ENCODE measurements around the gene CCDC86. TPM values are rescaled to one million over a fixed set of nuclear protein-coding genes. Genes with fewer than 3 reads are reported as not detected.

CCDC86 gene
- total and polyA plus RNA-seq, 2 of the 4 experiments (the other 2 are of a cell fraction) = 9.5 to 34.0 TPM

DNA sequence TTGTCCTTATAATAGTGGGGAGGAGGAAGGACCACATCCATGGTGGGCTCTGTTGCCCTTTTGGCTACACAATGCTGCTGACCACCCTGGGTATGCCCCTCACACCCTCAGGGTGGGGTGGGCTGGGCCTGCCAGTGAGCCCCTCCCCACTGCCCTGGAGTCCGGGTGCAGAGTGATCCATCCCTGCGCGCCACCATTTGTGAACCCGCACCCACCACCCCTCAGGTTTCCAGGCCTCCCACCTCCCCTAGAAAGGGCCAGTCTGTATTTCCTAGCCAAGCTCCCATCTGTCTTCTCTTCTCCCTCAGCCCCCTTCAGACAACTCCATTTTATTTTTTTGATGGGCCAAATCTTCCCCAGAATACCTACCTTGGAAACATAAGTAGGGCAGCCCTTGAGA lies 31.8 kb upstream of the CCDC86 start:
- Histone ChIP-seq H2BK20ac (ENCODE audit: low read depth, low read length) (no peak overlapping the region), H3K27ac (ENCODE audit: insufficient read depth, low read length) (no peak overlapping the region), H4K91ac (ENCODE audit: insufficient read depth, low read depth, low read length) (no peak overlapping the region), H3K18ac (ENCODE audit: low read depth, low read length) (no peak overlapping the region), H3K23ac (ENCODE audit: low read depth, low read length) (no peak overlapping the region), H3K4ac (ENCODE audit: low read depth, low read length) (no peak overlapping the region), H3K9me3 (ENCODE audit: control insufficient read depth, insufficient read depth, low read length) (no peaks in the 10 kb centered on the region), H3K9ac (ENCODE audit: low read depth, low read length) (no peak overlapping the region), H3K4me2 (ENCODE audit: low read depth, low read length) (no peak overlapping the region), H3K4me1 (ENCODE audit: control insufficient read depth, insufficient read depth, low read length) (no peaks in the 10 kb centered on the region), H3K27me3 (ENCODE audit: control insufficient read depth, insufficient read depth, low read length) (peaks cover 16% of the 10 kb centered on the region), H3K36me3 (ENCODE audit: control insufficient read depth, insufficient read depth, low read length) (no peaks in the 10 kb centered on the region), H2AK9ac (replicated peaks; ENCODE audit: low read depth, low read length, poor library complexity) (no peak overlapping the region), H3K56ac (ENCODE audit: extremely low read depth, insufficient read depth, low read length) (no peak overlapping the region), H4K20me1 (ENCODE audit: insufficient read depth, low read length) (no peaks in the 10 kb centered on the region), H3K14ac (replicated peaks; ENCODE audit: low read depth, low read length) (no peak overlapping the region), H3K4me3 (ENCODE audit: insufficient read depth, low read depth, low read length) (no peak overlapping the region), H2AFZ (replicated peaks; ENCODE audit: low read length, poor library complexity) (no peak overlapping the region), H2BK15ac (ENCODE audit: low read depth, low read length) (no peak overlapping the region), H2AK5ac (ENCODE audit: low read depth, low read length) (no peak overlapping the region), H2BK120ac (ENCODE audit: low read depth, low read length) (no peak overlapping the region), H4K5ac (ENCODE audit: low read depth, low read length) (no peak overlapping the region), H4K8ac (ENCODE audit: low read depth in 2 of 2, low read length in 2 of 2) (no peak overlapping the region), H2BK5ac (ENCODE audit: low read depth, low read length, poor library complexity, severe bottlenecking) (no peak overlapping the region), H3K79me1 (ENCODE audit: low read depth in 1 of 2, low read length in 2 of 2) (no peaks in the 10 kb centered on the region), H3K9me1 (ENCODE audit: insufficient read depth, low read length) (no peaks in the 10 kb centered on the region)
- intact Hi-C loops (cut with micrococcal nuclease) = no loop called here
- ChIA-PET POLR2A (ENCODE audit: unreplicated experiment) (no interaction called here), CTCF (no interaction called here)
- TF ChIP-seq, protein P1, sequence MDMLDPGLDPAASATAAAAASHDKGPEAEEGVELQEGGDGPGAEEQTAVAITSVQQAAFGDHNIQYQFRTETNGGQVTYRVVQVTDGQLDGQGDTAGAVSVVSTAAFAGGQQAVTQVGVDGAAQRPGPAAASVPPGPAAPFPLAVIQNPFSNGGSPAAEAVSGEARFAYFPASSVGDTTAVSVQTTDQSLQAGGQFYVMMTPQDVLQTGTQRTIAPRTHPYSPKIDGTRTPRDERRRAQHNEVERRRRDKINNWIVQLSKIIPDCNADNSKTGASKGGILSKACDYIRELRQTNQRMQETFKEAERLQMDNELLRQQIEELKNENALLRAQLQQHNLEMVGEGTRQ (IDR thresholded peaks at IDR 0.05; ENCODE audit: low read depth, low read length) = no peak
- TF ChIP-seq RCOR1 (IDR thresholded peaks at IDR 0.05; ENCODE audit: insufficient replicate concordance, low read length) (no peak), POLR2A (IDR thresholded peaks at IDR 0.05; ENCODE audit: low read depth, low read length) (no peak), MAFK (IDR thresholded peaks at IDR 0.05; ENCODE audit: low read depth, low read length) (no peak), MXI1 (IDR thresholded peaks at IDR 0.05; ENCODE audit: borderline replicate concordance, low read depth, low read length) (no peak), BHLHE40 (IDR thresholded peaks at IDR 0.05; ENCODE audit: low read depth, low read length) (no peak), CEBPB (IDR thresholded peaks at IDR 0.05; ENCODE audit: low read depth, low read length) (no peak), FOS (IDR thresholded peaks at IDR 0.05; ENCODE audit: low read depth, low read length) (no peak), MAZ (IDR thresholded peaks at IDR 0.05; ENCODE audit: borderline replicate concordance, low read depth, low read length) (no peak), SMC3 (IDR thresholded peaks at IDR 0.05; ENCODE audit: low read depth, low read length) (no peak), RFX5 (IDR thresholded peaks at IDR 0.05; ENCODE audit: low read depth, low read length) (no peak), CHD1 (IDR thresholded peaks at IDR 0.05; ENCODE audit: low read depth, low read length) (no peak)
- TF ChIP-seq, protein P2, sequence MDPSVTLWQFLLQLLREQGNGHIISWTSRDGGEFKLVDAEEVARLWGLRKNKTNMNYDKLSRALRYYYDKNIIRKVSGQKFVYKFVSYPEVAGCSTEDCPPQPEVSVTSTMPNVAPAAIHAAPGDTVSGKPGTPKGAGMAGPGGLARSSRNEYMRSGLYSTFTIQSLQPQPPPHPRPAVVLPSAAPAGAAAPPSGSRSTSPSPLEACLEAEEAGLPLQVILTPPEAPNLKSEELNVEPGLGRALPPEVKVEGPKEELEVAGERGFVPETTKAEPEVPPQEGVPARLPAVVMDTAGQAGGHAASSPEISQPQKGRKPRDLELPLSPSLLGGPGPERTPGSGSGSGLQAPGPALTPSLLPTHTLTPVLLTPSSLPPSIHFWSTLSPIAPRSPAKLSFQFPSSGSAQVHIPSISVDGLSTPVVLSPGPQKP (IDR thresholded peaks at IDR 0.05; ENCODE audit: borderline replicate concordance, low read depth, low read length) = no peak
- TF ChIP-seq, protein P3, sequence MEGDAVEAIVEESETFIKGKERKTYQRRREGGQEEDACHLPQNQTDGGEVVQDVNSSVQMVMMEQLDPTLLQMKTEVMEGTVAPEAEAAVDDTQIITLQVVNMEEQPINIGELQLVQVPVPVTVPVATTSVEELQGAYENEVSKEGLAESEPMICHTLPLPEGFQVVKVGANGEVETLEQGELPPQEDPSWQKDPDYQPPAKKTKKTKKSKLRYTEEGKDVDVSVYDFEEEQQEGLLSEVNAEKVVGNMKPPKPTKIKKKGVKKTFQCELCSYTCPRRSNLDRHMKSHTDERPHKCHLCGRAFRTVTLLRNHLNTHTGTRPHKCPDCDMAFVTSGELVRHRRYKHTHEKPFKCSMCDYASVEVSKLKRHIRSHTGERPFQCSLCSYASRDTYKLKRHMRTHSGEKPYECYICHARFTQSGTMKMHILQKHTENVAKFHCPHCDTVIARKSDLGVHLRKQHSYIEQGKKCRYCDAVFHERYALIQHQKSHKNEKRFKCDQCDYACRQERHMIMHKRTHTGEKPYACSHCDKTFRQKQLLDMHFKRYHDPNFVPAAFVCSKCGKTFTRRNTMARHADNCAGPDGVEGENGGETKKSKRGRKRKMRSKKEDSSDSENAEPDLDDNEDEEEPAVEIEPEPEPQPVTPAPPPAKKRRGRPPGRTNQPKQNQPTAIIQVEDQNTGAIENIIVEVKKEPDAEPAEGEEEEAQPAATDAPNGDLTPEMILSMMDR (conservative IDR thresholded peaks at IDR 0.05; ENCODE audit: low read depth, low read length) = no peak
- BruUV-seq (replicated peaks) = no TSS peak
- in situ Hi-C loops (cut with MboI; ENCODE audit: low sequenced_read_pairs) = no loop called here
- dilution Hi-C loops (cut with HindIII; ENCODE audit: low sequenced_read_pairs, unreplicated experiment) = no loop called here
- WGBS, 2 experiments (ENCODE audit: extremely low coverage in 2 of 2, insufficient read length in 1 of 2) = no CpG with 5 or more reads among the region's 4 CpGs
- ATAC-seq (ENCODE audit: low read depth) (no peak), DNase-seq (no peak)

Measured in IMR-90 (cell line).